SK-N-MC (cell line): ENCODE results near the gene NEMF.

Experiments used
- EZH2 ChIP-seq: fragments of 200-600 bp; sonication (generic); IDR thresholded peaks from one replicate; pipeline ENCODE4 v1.6.1; 2017; ENCODE audit warnings: antibody characterized with exemption
- FOXP2 ChIP-seq: optimal IDR thresholded peaks from 2 replicates; pipeline ENCODE3; 2011; ENCODE audit warnings: mild to moderate bottlenecking, moderate library complexity; ENCODE audit not compliant: insufficient read depth; ENCODE audit errors: extremely low read length, control extremely low read depth
- POLR2AphosphoS5 ChIP-seq: IDR thresholded peaks from 2 replicates; pipeline ENCODE4 v1.6.1; 2012; ENCODE audit warnings: mild to moderate bottlenecking, low read depth, low read length, borderline replicate concordance

GRCh38 chr14:49766839-49767238 lies 85.7 kb downstream of the NEMF start:
- TF ChIP-seq POLR2AphosphoS5 = no peak
- TF ChIP-seq EZH2 = no peak
- TF ChIP-seq FOXP2 = no peak
